MM.1S (cell line): ENCODE results near the gene BARD1.

Source experiments
- CTCF ChIP-seq: fragments of 300-600 bp; sonication (generic); IDR thresholded peaks from 2 replicates; pipeline ENCODE4 v1.5.1; 2016; ENCODE audit warnings: antibody characterized with exemption, low read length, mixed read lengths
- EZH2 ChIP-seq: fragments of 300-600 bp; sonication (generic); optimal IDR thresholded peaks from 2 replicates; pipeline ENCODE3; 2017; ENCODE audit warnings: low read depth, mild to moderate bottlenecking, antibody characterized with exemption, low read length, mixed read lengths
- EZH2phosphoT487 ChIP-seq: fragments of 300-600 bp; sonication (generic); IDR thresholded peaks from 2 replicates; pipeline ENCODE4 v1.6.1; 2018; ENCODE audit warnings: antibody characterized with exemption, low read length

- TF ChIP-seq CTCF (no peak), EZH2phosphoT487 (no peak), EZH2 (no peak)
Observed at GRCh38 chr2:214816008-214816533, 6.6 kb upstream of the BARD1 start.
